Activated T-cell treated with anti-CD3 and anti-CD28 coated beads for 48 hours (primary cell): ENCODE data around the gene MDM1.
A peak's percentile ranks its signal among the peaks of the same experiment; 100 is the strongest.

ENCODE experiments used
- DNase-seq: peaks from one replicate; pipeline ENCODE4 v3.0.0-alpha.2; 2020; ENCODE audit warnings: low read depth

MDM1 gene

DNA sequence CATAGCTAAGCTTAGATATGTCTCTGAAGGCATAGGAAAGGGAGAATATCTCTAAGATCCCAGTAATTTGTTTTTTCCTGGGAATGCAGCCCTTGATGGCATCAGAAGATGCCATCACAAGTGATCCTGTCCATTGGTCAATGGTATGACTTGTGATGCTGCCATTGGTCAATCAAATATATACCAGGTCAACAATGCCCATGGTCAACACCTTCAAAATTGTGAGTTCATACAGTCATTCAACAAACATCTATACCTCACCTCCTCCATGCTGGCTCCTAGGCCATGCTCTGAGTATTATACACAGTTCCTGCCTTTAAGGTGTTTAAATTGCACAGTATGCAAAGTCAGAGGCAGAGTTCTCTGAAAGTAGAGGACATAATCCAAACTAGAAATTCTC, 59.4 kb downstream of the MDM1 start:
- no peak for DNase-seq

DNA sequence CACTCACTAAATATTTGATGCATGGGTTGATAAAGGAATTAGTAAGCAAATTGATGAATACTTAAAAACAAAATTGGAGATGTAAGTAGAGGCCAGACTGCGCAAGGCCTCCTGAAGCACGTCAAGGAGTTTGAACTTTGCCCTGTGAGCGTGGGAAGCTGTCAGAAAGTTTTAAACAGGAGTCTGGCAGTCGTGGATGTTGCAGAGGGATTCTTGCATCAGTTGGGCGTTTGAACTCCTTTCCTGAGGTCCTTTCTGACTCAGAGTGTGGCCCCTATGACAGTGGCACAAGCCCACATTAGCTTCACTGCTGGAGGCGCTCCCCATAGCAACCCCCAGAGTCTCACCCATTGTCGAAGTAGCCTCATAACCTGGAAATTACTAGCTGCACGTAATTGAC, 60.8 kb downstream of the MDM1 start:
- no peak for DNase-seq

DNA sequence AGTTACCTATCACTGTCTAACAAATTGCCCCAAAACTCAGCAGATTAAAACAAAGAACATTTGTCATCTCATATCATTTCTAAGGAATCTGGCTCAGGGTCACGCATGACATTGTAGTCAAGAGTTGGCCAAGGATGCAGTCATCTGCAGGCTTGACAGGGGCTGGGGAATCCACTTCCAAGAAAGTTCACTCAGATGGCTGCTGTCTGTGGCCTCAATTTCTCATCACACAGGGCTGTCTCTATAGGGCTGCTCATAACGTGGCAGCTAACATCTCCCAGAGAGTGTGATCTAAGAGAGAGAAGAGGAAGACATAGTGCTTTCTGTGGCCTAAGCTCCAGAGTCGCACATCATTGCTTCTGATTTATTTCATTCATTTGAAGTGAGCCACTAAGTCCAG, 61.8 kb downstream of the MDM1 start:
- no peak for DNase-seq

DNA sequence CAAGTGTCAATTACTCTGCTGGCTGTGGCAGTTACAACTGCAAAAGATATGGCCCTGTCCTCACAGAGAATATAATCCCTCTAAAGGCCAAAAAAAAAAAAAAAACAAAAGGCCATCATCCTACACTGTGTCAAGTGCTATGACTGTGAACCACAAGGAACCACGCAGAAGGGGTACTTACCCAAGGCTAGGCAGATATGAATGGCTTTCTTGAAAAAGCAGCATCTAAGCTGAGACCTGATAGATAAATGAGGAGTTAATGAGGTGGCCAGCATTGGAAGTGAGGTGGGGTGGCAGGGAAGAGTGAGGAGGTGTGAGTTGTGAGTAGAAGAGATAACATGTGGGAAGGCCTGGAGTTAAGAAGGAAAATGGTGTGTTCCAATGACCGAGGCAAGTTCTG, 62.4 kb downstream of the MDM1 start:
- no peak for DNase-seq

DNA sequence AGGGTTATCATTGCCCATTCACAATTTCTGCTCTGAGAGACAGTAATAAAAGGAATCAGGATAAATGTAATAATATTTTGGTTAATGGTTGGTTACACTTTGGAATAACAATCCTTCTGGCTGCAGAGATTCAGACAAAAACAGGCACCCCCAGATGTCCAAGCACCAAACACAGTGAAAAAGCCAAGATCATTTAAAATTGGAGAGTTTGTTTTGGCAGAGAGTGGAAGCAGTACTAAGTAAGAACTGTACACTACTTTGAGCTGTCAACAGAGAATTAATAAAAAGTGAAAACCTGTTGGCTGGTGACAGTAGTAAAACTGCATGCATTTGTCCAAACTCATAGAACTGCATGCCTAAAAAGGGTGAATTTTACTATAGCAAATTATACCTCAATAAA, 63.2 kb downstream of the MDM1 start:
- no peak for DNase-seq

DNA sequence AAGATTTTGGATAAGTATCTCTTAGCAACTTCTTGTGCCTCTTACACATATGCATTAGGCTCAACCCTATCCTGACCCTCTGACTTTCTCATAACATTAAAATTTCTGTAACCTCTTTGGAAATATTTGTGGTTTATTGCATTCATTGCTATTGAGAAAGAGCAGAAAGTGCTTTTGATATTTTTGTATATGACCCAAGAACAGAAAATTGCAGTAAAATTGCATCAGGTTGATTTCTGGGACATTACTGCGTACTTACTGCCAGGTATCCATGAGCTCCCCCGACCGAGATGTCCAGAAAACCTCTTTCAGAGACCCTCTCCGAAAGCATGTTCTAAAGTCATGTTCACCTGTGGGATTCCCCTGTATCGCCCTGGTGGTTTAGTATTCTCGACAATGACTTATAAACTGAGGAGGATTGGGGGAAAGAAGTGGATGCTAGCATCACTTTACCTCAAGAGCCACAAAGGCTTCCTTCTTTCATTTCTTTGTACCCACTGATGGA, 64.2 kb downstream of the MDM1 start:
- no peak for DNase-seq

DNA sequence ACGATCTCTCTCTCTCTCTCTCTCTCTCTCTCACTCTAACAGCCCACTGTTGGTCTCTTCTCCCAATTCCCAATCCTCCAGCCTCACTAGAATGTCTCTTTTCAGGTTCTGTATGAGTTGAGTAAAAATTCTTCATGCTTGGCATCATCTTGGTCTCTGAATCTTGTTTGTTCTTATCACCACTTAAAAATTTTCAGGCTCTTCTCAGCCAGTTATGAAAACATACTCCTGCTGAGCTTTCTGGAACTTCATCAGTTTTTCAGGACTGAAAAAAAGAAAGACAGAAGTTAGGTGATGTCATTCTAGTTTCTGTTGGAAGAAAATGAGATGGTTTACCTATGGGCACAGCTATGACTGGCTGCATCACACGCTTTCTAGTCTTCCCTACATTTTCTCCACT, 67.3 kb downstream of the MDM1 start:
- no peak for DNase-seq

DNA sequence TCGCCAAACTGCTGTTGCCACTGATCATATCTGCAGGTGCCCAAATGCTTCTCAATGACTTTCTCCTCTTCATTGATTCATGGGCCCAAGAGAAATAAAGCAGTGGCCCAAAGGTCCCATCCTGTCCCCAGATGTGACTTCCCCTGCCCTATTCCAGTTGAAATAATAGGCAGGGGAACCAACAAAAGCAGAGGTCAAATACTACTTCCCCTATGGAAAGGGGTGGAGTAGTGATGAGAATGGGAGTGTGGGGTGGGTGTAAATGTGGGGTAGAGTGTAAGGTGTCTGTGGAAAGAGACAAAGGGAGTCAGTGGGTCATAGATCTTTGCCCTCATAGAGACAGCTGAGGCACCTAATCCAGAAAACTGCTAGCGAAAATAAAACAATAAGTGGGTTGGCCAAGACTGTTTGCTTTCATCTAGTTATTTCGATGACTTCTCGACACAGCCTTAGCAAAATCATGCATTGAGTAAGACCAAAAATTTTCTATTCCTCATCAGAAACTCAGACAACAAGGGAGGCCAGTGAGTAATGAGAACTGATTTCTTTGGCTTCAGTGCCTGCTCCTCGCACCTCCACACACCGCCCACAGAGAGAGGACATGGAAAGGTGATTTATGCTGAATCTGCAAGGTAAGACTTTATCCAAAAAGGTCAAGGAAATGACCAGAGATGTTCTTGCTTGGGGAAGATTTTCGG, 67.9 kb downstream of the MDM1 start:
- DNase-seq, result no peak

DNA sequence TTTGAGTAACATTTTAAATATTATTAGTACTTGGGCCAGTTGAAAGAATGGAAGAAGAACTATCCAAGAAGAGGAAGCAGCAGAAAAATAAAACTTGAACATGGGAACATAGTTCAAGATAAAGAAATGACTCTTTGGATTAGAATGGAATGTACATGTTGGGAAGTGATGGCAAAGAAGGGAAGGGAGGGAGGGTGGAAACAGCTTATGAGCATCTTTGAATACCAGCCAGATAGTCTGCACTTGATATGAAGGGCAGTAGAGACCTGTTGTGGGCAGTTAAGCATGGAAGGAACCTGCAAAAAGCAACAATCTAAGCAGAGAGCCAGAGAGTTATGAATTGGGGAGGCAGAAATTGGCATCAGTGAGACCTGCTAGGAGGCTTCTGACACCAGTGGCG, 68.8 kb downstream of the MDM1 start:
- DNase-seq, result no peak

DNA sequence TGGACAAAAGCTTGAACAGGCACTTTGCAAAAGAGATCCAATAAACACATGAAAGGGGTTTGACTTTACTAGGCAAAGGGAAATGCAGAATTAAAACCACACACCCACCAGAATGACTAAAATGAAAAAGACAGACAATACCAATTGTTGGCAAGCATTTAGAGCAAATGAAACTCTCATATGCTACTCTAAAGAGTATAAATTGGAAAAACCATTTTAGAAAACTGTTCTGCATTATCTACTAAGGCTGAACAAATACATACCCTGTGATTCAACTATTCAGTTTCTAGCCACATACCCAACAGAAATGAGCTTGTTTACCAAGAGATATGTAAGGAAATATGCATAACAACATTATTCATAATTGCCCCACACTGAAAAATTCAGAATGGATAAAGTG, 70.3 kb downstream of the MDM1 start:
- no peak for DNase-seq

DNA sequence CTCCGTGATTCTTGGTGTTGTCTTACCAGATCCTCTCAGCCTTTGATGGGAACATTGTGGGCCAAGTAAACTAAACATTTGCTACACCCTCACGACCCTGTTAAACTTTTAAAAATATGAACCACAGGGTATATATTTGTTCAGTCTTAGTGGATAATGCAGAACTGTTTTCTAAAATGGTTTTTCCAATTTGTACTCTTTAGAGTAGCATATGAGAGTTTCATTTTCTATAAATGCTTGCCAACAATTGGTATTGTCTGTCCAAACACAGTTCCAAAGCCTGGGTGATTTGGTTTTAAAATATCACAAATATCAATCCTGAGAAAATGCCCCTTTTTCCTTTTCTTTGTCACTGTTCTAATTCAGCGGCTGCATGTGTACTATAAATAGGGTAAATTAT, 72.0 kb downstream of the MDM1 start:
- DNase-seq, result no peak

DNA sequence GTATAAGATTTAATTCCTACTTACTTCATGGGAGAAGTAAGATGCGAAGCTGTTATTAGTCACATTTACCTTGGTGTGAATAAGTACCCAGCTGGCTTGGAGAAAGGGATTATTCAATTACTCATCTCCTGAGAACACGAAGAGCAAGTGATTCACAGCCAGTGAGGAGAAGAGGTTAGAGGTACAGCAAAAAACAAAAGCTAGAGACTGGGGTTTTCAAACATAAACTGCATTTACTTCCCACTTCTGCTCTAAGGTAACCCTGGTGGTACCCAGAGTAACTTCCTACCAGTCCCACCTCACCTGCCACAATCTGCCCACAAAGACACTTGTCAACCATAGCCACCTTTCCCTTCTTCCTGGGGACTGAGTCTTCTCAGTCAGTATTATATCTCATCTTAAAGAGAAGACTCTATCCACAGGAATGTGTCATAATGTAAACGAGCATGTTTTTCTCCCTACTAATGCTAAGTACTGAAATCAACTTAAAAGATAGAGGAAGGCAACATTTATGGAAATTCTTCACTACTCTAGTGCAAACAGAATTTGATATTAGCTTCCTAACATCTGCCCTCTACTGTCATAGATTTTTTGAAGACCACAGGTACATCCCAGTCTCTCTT, 72.7 kb downstream of the MDM1 start:
- peak; percentile 41 for DNase-seq

DNA sequence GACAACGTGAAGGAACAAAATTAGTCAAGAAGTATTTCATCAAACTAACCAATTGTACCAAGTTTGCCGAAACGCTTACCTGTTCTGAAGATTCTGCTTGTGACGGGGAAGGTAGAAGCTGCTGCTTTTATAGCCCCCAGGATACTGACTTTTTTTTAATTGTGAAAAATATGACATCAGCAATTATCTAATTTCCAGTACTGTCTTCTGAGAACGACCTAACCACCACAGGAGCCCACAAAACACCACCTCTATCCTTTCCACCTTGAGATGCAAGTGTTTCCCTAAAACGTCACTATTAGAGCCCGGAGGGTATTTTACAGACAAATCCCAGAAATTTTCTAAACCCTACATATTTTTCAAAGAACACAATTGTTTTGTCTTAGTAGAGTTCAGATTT, 78.7 kb downstream of the MDM1 start, which contains the start of gene IL22:
IL22 (minus strand) TSS at position 101 of the 400 bp plus-strand sequence. CDS start 156 bp downstream, outside the sequence.
- DNase-seq, result no peak

DNA sequence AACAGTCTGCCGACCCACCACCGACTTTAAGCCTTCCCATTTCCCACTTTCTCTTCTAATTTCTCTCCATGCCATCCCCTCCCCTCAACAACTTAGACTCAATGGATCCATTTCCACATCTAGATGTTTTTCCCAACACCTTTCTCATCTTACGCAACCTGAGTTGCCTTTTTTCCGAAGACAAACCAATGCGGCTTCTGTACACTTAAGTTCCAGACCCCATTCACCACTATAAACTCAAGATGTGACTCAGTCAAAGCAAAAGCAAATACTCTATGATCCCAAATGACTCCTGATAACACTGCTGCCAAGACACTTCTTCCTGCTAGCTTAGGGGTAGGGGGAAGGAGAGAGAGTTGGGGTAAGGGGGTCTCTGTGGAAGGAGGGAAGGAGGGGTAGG, 80.1 kb downstream of the MDM1 start:
- no peak for DNase-seq

DNA sequence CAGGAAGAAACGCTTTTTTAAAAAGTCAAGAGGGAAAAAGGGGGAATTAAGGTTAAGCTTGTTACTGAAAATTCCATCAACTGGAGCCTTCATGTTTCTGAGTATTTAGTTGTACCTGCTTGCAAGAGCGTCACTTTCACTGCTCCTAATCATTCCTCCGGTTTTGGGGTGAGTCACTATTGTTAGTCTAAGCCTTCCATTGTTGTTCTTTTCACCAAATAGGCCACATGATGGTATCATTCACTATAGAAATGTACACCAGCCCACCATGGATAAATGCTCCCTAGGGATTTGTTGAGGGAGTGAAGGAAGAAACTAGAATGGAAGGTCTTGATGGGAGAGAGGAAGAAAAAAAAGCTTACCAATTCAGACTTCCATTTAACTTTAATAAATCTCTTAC, 81.7 kb downstream of the MDM1 start:
- DNase-seq, result no peak

DNA sequence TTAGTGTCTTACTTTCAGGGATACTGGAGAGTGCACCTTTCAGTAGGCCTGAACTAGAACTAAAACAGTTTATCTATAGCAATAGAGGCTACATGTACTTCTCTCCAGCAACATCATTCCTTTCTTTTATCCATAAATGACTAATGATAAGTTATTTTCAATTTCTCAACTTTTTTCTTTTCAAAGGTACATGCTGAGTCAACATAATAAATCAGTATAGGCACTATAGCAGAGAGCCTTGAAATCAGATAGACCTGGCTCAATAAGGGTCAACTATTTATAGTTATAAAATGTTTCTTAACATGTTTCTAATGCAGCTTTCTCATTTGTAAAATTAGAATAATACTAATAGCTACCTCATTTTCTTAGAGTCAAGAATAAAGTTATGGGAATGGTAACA, 84.4 kb downstream of the MDM1 start:
- no peak for DNase-seq

DNA sequence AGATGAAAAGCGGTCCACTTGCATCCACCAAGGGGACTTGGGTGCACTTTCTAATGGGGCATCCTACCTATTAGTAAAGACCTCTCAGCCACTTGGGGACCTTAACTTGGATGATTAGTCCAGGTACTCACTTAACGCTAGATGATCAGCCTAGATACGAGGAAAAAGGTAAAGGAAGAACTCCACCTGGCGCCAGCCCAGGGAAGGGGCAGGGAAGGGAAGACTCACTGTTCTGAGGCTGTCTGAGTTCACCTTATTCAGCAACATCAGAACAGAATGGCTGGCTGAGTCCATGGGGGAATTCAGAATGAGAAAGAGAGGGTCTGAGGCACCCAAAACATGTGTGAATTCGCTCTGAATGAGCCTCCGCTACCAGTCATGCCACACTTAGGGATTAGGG, 85.8 kb downstream of the MDM1 start:
- no peak for DNase-seq

DNA sequence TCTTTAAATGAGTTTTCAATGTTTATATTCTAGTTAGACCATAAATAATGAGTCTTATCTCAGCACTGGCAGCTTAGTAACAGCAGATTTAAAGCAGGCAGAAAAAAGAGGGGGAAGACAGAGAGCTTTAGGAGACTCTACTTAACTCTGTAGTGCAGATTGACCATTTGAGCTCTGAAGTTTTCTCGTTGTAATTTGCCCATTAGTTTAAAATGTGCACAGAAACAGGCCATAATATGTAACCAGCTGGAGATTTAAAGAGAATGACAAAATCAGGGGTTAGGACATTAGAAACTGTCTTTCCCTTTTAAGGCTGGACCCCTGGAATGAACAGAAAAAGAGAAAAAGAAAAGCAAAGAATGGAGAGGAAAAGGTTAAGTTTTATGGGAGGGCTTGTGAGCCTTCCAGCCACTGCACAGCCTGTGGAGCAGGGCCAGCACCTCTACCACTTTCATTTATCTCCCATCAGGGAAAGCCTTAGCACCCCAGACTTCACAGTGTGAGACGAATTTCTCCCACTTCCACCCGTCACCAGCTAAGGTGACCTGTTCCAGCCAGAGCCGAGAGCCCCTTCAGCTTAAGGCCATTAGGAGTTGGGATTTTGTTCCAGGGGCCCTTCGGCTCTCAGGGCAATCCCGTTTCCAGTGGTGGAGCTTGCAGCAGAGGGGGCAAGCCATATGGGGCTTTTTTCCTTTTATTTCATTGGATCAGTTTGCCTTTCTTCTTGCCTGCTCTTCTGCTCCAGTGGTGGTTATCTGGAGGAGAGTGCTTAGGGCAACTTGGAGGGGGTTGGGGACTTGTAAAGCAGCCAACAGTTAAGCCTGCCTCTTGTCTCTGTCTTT, 86.8 kb downstream of the MDM1 start:
- no peak for DNase-seq
